HEK293T (cell line): ENCODE data around the gene CTDSPL.
"Not testable (repeated sequence)": the region's sequence is repeated elsewhere in the genome, so short reads cannot be mapped to it uniquely, and the experiment has no call there.

Experiments
- CTCF ChIA-PET: fragments of 350-600 bp; formaldehyde crosslinking; extraction: SDS; loops from one replicate; lab custom pipeline; 2021; ENCODE audit warnings: antibody characterized with exemption, inconsistent platforms; lab: Yijun Ruan, JAX
- POLR2A ChIA-PET: fragments of 350-600 bp; formaldehyde crosslinking; extraction: SDS; loops from one replicate; lab custom pipeline; 2020; ENCODE audit warnings: antibody characterized with exemption, inconsistent platforms; lab: Yijun Ruan, JAX
- DNase-seq: peaks from one replicate; pipeline ENCODE4 v3.0.0; 2012; ENCODE audit warnings: mixed read lengths; ENCODE audit errors: extremely low spot score
- ARNT ChIP-seq: fragments of 450-650 bp; IDR thresholded peaks from 2 replicates; pipeline ENCODE4 v1.6.1; 2017; ENCODE audit warnings: mild to moderate bottlenecking
- BHLHE40 ChIP-seq: fragments of 450-650 bp; IDR thresholded peaks from 2 replicates; pipeline ENCODE4 v1.6.1; 2016; ENCODE audit warnings: mild to moderate bottlenecking, moderate library complexity, borderline replicate concordance
- CTBP1 ChIP-seq: fragments of 450-650 bp; IDR thresholded peaks from 2 replicates; pipeline ENCODE4 v1.6.1; 2016; ENCODE audit warnings: borderline replicate concordance
- ELF4 ChIP-seq: fragments of 450-650 bp; IDR thresholded peaks from 2 replicates; pipeline ENCODE4 v1.6.1; 2017; ENCODE audit warnings: antibody characterized with exemption
- FOXA1 ChIP-seq: fragments of 450-650 bp; IDR thresholded peaks from 2 replicates; pipeline ENCODE4 v1.6.1; 2016; ENCODE audit warnings: mild to moderate bottlenecking
- FOXK2 ChIP-seq: fragments of 450-650 bp; IDR thresholded peaks from 2 replicates; pipeline ENCODE4 v1.6.1; 2016; ENCODE audit warnings: mild to moderate bottlenecking
- FOXM1 ChIP-seq: fragments of 450-650 bp; IDR thresholded peaks from 2 replicates; pipeline ENCODE4 v1.6.1; 2017; ENCODE audit warnings: mild to moderate bottlenecking, borderline replicate concordance
- HDGF ChIP-seq: fragments of 450-650 bp; IDR thresholded peaks from 2 replicates; pipeline ENCODE4 v1.6.1; 2017; ENCODE audit warnings: antibody characterized with exemption, borderline replicate concordance
- L3MBTL2 ChIP-seq: fragments of 450-650 bp; conservative IDR thresholded peaks from 2 replicates; pipeline ENCODE4 v1.6.1; 2016; ENCODE audit warnings: mild to moderate bottlenecking
- LEF1 ChIP-seq: fragments of 450-650 bp; IDR thresholded peaks from 2 replicates; pipeline ENCODE4 v1.6.1; 2017; ENCODE audit warnings: mild to moderate bottlenecking, borderline replicate concordance
- NFRKB ChIP-seq: fragments of 450-650 bp; IDR thresholded peaks from 2 replicates; pipeline ENCODE4 v1.6.1; 2016; ENCODE audit warnings: mild to moderate bottlenecking, moderate library complexity
- SP1 ChIP-seq: fragments of 450-650 bp; IDR thresholded peaks from 2 replicates; pipeline ENCODE4 v1.6.1; 2017
- SUZ12 ChIP-seq: fragments of 450-650 bp; IDR thresholded peaks from 2 replicates; pipeline ENCODE4 v1.6.1; 2016; ENCODE audit warnings: mild to moderate bottlenecking
- TARDBP ChIP-seq: fragments of 450-650 bp; IDR thresholded peaks from 2 replicates; pipeline ENCODE4 v1.6.1; 2016
- ZNF384 ChIP-seq: fragments of 450-650 bp; IDR thresholded peaks from 2 replicates; pipeline ENCODE4 v1.6.1; 2016
- TF ChIP-seq, protein P1 (sequence below): fragments of 450-650 bp; IDR thresholded peaks from 2 replicates; pipeline ENCODE4 v1.6.1; 2016

The CTDSPL gene

DNA sequence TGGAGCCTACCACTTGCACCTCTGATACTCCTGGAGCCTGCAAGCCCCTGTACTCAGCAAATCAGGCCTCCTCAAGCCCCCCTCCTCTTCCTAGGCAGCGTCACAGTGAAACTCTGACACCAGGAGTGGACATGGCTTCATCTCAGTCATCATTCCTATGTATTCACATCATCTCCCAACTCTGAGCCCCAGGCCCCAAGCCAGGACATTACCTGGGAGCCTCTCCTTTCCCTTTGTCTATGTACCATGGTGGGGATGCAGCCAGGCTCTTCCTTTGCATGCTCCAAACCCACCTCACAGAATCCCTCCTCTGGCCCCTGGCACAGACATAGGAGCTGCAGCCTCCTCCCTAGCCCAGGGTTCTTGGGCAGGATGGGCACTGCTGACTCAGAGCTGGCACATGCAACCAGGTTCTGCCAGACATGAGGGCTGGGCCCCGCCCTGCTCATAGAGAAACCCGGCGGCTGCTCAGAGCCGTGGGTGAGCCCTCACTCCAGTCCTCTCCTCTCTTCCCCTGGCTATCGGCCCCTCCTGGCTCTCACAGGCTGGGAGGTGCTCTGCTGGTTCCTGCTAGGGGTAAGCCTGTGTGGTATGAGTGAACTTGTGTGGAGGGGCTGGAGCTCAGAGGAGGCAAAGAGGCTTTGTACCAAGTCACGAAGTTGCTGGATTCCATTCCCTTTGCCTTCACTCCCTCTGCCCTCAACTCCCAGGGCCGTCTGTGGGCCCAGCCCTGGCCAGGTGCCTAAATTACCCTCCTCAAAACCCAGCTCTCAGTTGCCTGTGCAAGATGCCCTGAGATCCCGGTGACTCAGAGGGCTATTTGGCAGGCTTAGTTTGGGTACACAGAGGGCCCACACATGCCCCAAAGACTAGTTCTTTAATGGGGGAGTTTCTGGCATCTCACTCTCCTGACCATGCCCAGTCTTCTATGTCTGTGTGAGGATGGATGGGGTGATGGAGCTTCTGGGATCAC is 169.6 kb downstream of the CTDSPL start:
- no peak for DNase-seq
- CTCF ChIA-PET = interaction anchor here (0.6 to 1.2 kb wide), 2 partner anchors 34 to 1267 kb away, joined by 3 to 4 read pairs; no protein-coding TSS in a partner anchor
- POLR2A ChIA-PET = no interaction called here
- TF ChIP-seq SUZ12 (no peak), TARDBP (no peak), ARNT (no peak), ZNF384 (no peak), SP1 (no peak), L3MBTL2 (no peak), FOXA1 (no peak), FOXM1 (no peak), ELF4 (no peak), FOXK2 (no peak), LEF1 (no peak), NFRKB (no peak), BHLHE40 (no peak), CTBP1 (no peak), HDGF (no peak)
- TF ChIP-seq, protein P1, sequence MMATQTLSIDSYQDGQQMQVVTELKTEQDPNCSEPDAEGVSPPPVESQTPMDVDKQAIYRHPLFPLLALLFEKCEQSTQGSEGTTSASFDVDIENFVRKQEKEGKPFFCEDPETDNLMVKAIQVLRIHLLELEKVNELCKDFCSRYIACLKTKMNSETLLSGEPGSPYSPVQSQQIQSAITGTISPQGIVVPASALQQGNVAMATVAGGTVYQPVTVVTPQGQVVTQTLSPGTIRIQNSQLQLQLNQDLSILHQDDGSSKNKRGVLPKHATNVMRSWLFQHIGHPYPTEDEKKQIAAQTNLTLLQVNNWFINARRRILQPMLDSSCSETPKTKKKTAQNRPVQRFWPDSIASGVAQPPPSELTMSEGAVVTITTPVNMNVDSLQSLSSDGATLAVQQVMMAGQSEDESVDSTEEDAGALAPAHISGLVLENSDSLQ = no peak

DNA sequence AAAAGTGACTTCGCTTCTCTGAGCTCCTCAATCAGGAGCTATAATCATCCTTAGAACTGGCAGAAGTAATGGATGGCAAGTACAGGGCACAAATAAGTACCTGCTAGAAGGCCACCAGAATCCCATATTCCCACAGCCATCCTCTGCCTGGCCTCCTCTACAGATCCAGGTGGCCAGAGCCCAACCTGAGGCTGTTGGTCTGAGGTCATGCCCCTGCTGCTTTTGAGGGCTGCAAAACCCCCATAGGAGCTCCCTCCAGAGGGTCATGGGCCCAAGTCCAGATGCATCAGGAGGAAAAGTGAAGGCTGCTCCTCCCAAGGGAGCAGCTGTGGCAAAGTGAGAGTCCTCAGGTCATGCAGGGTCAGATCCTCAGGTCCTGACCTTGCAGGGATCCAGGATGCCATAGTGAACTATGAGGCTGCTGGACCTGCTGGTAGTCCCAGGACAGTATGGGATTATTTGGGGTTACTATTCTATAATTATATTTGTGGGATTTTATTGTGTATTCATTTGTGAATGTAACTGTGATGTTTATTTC is 170.7 kb downstream of the CTDSPL start:
- ChIA-PET CTCF (interaction anchor here (0.6 to 1.2 kb wide), 2 partner anchors 35 to 623 kb away, joined by 3 to 4 read pairs; no protein-coding TSS in a partner anchor), POLR2A (no interaction called here)
- TF ChIP-seq TARDBP = no peak
- no peak for TF ChIP-seq ZNF384
- no peak for TF ChIP-seq FOXM1
- DNase-seq = no peak

DNA sequence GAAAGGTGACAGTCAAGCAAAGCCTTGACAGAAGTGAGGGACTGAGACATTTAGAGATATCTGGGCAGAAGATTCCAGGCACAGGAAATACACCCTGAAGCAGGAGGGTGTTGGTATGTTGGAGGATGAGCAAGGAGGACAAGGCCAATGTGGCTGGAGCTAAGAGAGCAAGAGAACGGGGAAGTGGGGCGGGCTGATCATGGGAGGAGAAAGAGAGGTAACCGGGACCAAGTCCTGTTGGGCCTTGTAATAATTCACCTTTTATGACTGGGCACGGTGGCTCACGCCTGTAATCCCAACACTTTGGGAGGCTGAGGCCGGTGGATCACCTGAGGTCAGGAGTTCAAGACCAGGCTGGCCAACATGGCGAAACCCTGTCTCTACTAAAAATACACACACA is 171.9 kb downstream of the CTDSPL start:
- DNase-seq, POLR2A ChIA-PET, CTCF ChIA-PET: not testable (repeated sequence)
